ENCODE data around the gene SGCD.
A peak's percentile ranks its signal among the peaks of the same experiment; 100 is the strongest.

The SGCD gene

DNA sequence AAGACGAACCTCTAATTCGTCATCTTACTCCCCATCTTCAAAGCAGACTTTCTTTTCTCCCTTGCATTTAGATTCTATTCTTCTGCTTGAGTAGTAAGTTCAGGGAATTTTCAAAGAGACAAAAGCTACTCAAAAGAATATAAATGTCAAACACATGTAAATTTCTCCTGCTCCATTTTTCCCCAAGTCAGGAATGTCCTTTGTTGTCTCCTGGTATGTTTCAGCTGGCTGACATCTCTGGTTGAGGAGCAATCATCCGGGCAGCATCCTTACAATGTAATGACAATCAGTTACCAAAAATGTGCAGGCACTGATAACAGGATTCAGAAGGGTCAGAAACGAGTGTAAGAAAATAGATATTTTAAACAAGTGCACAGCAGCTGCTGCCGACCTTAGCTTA lies 475.5 kb downstream of the SGCD start:
- DNase-seq, result no peak

DNA sequence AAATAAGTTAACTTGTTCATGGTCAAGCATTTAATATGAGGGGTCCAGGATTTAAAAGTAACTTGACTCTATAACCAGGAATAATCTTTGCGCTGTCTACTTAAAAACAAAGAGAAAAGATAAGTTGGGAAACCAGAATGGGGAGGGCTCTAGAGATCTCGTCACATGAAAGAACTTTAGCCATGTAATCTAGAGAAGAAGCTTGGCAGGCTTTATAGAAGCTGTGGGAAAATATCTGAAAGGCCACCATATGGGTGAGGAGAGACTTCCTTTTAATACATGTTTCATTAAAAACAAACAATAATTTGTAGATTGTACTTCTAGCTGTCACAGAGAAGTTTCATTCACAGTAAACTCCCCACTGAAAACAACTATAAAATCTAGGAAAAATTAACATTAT lies 476.4 kb downstream of the SGCD start:
- no peak for DNase-seq

DNA sequence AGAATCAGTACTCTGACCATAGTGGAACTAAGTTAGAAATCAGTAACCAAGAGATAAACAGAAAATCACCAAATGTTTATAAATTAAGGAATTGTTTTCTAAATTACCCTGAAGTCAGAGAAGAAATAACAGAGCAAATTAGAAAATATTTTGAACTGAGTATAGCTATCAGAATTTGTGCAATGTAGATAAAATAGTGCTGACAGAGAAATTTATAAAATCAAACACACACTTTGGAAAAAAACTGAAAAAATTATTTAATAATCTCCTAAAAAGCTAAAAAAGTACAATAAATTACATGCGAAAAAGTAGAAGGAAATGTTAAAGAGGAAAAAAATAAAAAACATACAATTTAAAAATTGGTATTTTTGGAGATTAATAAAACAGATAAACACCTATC lies 486.0 kb downstream of the SGCD start:
- DNase-seq, result no peak

DNA sequence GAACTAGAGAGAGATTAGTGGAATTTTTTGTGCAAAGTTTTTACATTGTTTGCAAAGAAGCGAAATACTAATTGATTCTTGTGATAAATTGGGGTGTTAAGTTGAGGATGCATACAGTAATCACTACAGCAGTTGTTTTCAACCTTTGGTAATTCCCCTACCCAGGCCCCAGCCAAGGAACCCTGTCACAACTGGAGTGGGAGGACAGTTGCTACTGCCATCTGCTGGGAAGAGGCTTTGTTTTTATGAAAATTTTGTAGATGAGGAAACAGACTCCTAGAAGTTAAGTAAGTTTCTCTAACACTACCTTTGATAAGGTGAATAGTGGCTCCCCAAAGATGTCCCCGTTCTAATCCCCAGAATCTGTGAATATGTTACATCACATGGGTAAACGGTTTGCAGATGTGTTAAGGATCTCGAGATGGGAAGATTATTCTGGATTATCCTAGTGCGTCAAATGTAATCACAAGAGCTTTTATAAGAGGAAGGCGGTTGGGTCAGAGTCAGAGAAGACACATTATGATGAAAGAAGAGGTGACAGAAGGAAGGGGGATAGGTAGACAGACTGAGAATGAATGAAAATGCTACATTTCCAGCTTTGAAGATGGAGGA lies 489.1 kb downstream of the SGCD start:
- peak; percentile 2 for DNase-seq
